Measurements from ENCODE around the gene CMC4.

CMC4 gene

DNA sequence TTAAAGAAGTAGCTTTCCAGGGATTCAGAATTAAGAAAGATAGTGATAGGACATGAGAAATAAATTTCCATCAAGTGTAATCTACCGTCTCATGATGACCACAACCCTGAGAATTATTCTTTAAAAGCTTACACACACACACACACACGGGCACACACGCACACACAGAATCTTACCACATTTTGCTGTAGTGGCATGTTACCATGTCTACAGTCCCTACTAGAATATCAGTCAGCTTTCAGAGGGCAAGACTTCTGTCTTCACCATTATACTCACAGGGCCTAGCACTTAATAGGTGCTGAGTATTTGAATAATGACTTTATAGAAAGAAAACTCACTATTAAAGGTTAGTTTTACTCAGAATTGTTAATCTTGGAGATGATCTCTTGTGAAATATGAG is 15.4 kb downstream of the CMC4 start:
- Histone ChIP-seq H3K27ac (no peak overlapping the region), H3K4me3 (no peak overlapping the region)
- DNase-seq (ENCODE audit: low spot score) = no peak
- TF ChIP-seq, protein P1, sequence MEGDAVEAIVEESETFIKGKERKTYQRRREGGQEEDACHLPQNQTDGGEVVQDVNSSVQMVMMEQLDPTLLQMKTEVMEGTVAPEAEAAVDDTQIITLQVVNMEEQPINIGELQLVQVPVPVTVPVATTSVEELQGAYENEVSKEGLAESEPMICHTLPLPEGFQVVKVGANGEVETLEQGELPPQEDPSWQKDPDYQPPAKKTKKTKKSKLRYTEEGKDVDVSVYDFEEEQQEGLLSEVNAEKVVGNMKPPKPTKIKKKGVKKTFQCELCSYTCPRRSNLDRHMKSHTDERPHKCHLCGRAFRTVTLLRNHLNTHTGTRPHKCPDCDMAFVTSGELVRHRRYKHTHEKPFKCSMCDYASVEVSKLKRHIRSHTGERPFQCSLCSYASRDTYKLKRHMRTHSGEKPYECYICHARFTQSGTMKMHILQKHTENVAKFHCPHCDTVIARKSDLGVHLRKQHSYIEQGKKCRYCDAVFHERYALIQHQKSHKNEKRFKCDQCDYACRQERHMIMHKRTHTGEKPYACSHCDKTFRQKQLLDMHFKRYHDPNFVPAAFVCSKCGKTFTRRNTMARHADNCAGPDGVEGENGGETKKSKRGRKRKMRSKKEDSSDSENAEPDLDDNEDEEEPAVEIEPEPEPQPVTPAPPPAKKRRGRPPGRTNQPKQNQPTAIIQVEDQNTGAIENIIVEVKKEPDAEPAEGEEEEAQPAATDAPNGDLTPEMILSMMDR (IDR thresholded peaks at IDR 0.05) = no peak

DNA sequence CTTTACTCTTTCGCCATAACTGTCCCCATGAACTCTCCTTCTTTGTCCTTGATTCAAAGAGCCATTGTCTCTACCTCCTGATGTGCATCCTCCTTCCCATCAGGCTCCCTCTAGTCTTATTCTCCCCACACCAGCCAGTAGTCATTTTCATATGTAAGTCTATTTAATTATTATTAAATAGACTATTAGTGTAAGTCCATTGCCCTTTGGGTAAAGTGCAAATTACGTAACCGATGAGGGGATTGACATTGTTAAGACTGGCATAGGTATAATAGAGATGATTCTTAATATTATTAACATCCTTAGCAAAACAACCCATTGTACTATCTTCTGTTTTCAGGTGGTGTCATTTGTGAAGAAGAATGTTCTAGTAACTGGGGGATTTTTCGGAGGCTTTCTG is 16.7 kb downstream of the CMC4 start:
- H3K4me3 ChIP-seq = no peak overlapping the region
- TF ChIP-seq, protein P1 (IDR thresholded peaks at IDR 0.05) = no peak
- H3K27ac ChIP-seq = no peak overlapping the region
- DNase-seq (ENCODE audit: low spot score) = no peak

DNA sequence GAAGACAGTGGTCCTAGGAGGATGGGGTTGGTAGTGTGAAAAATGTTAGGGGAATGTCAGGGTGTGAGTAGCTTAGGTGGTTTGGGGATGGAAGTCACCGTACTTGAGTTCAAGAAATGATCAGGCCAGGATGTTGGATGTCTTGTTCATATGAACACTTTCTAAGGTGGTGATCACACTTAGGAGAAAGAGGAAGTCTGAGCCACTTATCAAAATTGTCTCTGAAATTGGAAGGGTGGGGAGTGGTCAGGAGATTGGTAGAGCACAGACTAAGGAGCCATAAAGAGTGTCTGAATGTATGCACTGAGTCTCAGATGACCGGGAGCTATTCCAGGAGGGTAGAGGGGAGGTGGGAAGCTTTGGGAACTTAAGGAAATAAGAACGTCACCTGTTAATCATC is 17.3 kb downstream of the CMC4 start:
- no peak for DNase-seq (ENCODE audit: low spot score)
- no peak overlapping the region for H3K4me3 ChIP-seq
- TF ChIP-seq, protein P1 (IDR thresholded peaks at IDR 0.05) = no peak
- H3K27ac ChIP-seq = no peak overlapping the region

DNA sequence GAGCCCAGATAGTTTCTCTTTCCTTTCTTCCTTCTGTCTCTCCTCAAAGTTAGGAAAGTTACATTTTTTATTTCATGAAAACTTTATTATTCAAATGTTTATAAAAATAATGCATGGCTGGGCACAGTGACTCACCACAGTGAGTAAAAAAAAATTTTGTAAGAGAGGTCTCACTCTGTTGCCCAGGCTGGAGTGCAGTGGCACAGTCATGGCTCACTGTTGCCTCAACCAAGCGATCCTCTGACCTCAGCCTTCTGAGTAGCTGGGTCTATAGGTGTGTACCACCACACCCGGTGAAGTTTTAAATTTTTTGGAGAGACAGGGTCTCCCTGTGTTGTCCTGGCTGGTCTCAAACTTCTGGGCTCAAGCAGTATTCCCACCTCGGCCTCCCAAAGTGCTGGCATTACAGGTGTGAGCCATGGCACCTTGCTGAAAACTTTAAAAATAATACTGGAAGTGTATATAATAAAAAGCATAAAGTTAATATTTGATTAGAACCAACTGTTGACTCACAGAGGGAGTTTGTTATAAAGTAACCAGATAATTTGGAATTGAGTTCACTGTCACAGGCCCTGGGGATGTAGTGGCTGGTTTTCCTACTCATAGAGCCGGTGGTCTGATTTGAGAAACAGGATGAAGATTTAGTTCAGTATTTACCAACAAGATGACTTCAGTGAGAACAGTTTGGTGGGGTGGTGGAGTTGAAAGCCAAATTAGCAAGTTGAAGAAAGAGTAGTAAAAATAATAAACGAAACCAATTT is 18.0 kb downstream of the CMC4 start:
- TF ChIP-seq, protein P1 (IDR thresholded peaks at IDR 0.05) = no peak
- no peak for DNase-seq (ENCODE audit: low spot score)
- H3K27ac ChIP-seq = no peak overlapping the region
- no peak overlapping the region for H3K4me3 ChIP-seq

DNA sequence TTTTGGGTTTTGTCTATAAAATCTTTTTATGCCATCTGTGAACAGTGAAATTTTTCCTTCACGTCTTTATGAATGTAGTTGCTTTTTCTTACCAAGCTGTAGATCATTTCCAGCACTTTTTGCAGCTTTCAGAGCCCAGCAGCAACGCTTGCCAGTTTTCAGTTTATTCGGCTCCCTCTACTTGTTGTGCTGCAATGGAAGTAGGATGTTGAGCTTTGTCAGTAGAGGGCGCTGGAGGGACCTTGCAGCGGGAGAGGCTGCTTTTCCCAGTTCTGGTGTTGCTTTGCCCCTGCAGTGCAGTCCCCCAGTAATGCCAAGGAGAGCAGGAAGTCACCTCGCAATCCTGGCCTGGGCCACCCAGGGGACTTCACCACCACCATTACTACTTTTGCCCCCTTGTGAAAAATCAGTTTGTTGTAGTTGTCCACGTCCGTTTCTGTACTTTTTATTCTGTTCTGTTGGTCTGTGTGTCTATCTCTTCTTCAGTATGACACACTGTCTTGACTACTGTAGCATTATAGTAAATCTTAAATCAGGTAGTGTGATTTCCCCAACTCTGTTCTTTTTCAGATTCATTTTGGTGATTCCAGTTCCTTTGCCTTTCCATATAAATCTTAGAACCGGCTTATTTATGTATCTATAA is 21.8 kb downstream of the CMC4 start:
- H3K27ac ChIP-seq = no peak overlapping the region
- TF ChIP-seq, protein P1 (IDR thresholded peaks at IDR 0.05) = no peak
- no peak for DNase-seq (ENCODE audit: low spot score)
- no peak overlapping the region for H3K4me3 ChIP-seq

DNA sequence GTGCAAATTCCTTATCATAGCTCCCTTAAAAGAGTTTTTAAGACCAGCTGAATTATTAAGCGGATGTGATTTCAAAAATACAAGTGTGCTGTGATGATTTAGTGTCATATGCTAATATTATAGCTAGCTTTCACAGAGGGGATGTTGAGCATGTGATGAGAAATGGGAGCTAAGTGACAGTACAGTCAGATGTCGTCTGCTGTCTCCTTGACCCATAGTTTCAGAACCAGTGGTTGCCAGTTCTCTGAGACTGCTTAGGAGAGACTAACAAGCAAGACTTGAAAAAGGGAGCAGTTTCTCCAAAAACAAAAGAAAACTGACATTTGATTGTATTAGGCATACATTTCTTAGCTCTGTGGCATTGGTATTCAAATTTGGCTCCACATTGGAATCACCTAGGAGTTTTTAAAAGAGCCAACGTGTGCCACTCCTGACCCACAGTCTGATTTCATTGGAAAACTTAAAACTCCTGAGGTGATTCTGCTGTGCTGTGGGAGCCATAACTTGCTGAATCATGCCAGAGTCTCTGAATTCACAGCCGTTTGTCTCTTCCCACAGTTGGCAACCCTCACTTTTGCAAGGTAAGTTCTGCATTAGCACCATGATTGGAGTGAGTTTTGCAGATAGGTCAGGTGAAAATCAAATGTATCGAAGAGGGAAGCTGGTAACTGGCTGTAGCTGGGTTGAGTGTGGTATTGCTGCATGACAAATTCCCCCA is 24.0 kb downstream of the CMC4 start:
- H3K27ac ChIP-seq = no peak overlapping the region
- no peak for DNase-seq (ENCODE audit: low spot score)
- TF ChIP-seq, protein P1 (IDR thresholded peaks at IDR 0.05) = no peak
- H3K4me3 ChIP-seq = no peak overlapping the region
